GM12801 (cell line): ENCODE measurements around the gene ERVK3-1.

Source experiments
- CTCF ChIP-seq: IDR thresholded peaks from one replicate; pipeline ENCODE4 v1.5.1; 2011; ENCODE audit warnings: control low read depth; ENCODE audit not compliant: insufficient read length; ENCODE audit errors: extremely low read depth

Gene ERVK3-1

GRCh38 chr19:58305065-58305931 lies at the start of gene ERVK3-1:
TSS of gene ERVK3-1 (plus strand) at chr19:58305377. CDS start at chr19:58312169, 6,792 bp downstream.
- no peak for TF ChIP-seq CTCF

- no peak for TF ChIP-seq CTCF
These were observed 43.6 kb upstream of the ERVK3-1 start for GRCh38 chr19:58261600-58261967.

- no peak for TF ChIP-seq CTCF
These were observed 42.9 kb upstream of the ERVK3-1 start for GRCh38 chr19:58261968-58262921.

- no peak for TF ChIP-seq CTCF
These were observed 42.3 kb upstream of the ERVK3-1 start for GRCh38 chr19:58262922-58263296.

GRCh38 chr19:58265100-58265499 lies 40.1 kb upstream of the ERVK3-1 start:
- no peak for TF ChIP-seq CTCF

- TF ChIP-seq CTCF = no peak
These were observed 36.8 kb upstream of the ERVK3-1 start for GRCh38 chr19:58268344-58268743.

- TF ChIP-seq CTCF = no peak
These were observed 30.4 kb upstream of the ERVK3-1 start for GRCh38 chr19:58274771-58275201.
